GM18909 (cell line): Measurements from ENCODE around the gene MAPK10.

Experiments used
- ATAC-seq: cut with Tn5 transposase; IDR thresholded peaks from one replicate; pipeline ENCODE4 v1.9.1; 2021; ENCODE audit warnings: mild to moderate bottlenecking; ENCODE audit not compliant: unreplicated experiment, poor library complexity

The MAPK10 gene

DNA sequence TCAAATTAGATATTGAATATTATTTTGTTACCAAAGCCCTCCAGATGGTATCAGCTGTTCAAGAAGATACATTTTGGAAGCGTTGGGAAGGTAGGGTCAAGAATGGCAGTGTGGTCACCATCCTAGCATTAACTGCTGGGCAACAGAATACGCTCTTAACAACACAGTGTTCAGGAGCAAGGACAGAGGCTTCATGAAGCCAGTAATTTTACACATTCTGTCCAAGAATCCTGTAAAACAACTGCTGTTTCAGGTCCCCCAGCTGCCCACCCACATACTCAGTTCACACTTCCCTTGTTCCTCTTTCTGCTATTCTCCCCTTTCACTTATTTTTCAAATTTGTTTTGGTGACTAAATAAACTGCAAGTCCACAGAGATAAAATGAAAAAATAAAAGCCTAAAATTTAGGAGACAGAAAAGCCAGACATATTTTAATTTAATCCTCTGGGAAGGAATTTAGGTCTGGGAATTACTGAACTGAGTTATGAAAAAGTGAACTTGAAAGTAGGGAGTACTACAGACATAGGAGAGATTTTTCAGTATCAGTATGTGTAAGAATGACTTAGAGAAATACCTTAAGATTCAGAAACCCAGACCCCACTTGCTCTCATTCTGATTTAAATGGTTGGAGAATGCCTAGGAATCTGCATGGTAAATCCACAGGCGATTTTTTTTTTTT, 406.7 kb downstream of the MAPK10 start:
- ATAC-seq = no peak

DNA sequence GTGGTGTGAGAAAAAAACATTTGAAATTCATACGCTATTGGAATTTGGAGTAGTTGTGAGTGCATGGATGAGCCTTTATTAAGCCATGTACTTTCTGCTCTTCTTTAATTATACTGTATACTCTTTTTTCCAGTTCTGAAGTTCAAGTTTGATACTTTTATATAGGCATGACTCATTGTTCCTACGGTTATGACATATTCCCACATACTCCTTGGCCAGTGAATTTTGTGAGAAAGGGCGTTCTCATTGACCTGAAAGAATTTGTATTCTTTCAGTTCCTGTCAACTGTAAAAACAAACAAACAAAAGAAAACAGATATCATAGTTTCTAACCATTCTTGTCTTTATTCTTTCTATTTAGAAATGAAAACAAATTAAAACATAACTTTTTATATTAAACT, 407.3 kb downstream of the MAPK10 start:
- ATAC-seq = no peak

DNA sequence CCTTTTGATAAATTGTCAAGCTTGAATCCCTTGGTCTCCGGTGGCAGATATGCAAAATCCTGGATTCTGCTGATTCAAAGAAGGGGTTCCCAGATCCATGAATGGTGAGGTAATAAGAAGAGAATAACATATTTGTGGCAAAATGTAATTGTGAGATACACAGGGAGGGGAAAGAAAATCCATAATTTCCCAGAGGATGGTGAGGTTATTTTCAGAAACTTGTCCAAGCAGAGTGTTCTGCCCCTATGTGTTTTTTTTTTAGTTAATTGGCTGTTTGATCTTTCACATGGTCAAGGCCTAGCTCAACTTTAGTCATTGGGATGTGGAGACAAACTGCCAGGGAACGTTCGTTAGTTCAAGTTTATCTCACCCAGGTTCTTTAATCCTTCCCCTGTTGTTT, 408.8 kb downstream of the MAPK10 start:
- no peak for ATAC-seq

GRCh38 chr4:85946821-85947220, 413.0 kb downstream of the MAPK10 start:
- no peak for ATAC-seq

DNA sequence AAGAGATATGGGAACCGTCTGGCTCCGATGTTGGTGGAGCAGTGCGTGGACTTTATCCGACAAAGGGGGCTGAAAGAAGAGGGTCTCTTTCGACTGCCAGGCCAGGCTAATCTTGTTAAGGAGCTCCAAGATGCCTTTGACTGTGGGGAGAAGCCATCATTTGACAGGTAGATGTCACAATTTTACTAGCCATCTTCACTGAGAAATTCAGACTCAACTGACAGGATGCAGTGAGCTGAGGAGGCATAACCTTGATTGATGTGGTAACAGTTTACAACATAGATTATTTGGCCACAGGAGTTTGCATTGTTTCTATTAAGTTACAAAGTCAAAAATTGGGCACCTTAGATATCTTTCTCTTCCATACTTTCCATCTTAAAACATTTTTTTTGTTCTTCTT, 417.7 kb downstream of the MAPK10 start:
- ATAC-seq = no peak

- ATAC-seq = no peak
Measured at GRCh38 chr4:85940151-85940550, 419.7 kb downstream of the MAPK10 start.
